GM19452 (cell line): ENCODE measurements around the gene VASP.

Experiments
- ATAC-seq: cut with Tn5 transposase; IDR thresholded peaks from one replicate; pipeline ENCODE4 v1.9.1; 2021; ENCODE audit not compliant: unreplicated experiment

Gene VASP

DNA sequence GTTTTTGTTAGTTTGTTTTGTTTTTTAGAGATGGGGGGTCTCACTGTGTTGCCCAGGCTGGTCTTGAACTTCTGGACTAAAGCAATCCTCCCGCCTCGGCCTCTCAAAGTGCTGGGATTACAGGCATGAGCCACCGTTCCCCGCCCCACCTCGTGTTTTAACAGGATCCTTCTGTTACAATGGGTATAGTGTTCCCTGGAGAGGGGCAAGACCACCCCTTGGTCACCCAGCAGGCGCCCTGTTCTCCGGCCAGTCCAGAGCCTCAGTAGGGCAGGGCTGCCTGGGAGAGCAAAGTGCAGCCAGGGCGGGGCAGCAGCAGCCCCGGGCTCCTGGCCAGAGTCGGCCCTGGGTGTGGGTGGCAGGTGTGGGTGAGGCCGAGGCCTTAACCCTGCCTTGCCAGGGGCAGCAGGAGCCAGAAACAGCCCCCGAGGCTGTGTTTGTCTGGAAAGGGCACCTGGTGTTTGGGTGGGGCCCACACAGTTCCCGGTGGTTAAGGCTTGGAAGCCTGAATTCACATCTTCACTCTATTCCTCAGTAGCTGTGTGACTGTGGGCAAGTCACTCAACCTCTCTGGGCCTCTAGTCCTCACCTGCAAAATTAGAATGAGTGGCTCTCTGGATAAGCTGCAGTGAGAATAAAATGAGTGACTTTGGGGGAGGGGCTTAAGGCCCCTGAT, 7.2 kb downstream of the VASP start:
- no peak for ATAC-seq

GRCh38 chr19:45515081-45515624, 7.9 kb downstream of the VASP start:
- ATAC-seq = no peak

DNA sequence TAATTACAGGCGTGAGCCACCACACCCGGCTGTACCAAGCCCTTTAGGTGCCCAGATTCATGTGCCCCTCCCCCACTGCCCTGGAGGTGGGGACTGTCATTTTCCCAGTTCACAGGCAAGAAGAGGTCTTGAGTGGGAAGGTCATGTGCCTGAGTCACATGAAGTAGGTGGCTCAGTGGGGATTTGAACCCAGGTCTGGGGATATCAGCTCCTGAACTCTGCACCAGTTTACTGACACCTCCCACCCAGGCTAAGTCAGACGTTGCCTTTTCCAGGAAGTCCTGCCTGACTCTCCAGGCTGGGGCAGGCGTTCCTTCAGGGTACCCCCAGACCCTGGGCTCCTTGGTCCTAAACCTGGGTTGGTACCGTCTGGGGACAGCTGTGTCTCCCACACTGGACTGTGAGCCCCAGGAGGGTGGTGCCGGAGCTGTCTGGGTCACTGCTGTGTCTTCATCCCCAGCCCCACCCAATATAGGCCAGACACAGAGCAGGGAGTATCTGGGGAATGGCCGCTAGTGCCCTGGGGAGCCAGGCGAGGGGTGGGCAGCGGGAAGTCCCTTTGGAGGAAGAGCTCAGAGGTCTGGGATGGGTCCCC, 8.6 kb downstream of the VASP start:
- ATAC-seq = no peak

DNA sequence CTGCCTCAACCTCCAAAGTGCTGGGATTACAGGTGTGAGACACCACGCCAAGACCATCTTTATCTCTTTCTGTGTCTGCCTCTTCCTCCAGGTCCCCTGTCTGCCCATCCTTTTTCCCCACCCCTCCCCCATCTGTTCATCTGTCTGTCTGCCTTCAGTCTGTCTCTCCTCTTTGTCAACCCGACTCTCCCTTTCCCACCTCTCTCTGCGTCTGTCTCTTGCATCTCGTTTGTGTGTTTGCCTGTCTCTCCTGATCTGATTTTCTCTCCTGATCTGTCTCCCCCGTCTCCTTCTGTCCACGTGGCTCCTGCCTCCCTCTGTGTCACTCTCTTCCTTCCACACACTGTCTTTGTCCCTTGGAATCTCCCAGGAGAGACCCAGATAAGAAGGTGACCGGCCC, 10.0 kb downstream of the VASP start:
- no peak for ATAC-seq

GRCh38 chr19:45517641-45518468, 10.6 kb downstream of the VASP start:
- ATAC-seq = no peak

GRCh38 chr19:45518469-45518826, 11.2 kb downstream of the VASP start:
- no peak for ATAC-seq

- no peak for ATAC-seq
These were observed 15.0 kb downstream of the VASP start for GRCh38 chr19:45522010-45522941.

- peak; percentile 80 for ATAC-seq
These were observed 16.5 kb downstream of the VASP start for GRCh38 chr19:45523642-45524256.

DNA sequence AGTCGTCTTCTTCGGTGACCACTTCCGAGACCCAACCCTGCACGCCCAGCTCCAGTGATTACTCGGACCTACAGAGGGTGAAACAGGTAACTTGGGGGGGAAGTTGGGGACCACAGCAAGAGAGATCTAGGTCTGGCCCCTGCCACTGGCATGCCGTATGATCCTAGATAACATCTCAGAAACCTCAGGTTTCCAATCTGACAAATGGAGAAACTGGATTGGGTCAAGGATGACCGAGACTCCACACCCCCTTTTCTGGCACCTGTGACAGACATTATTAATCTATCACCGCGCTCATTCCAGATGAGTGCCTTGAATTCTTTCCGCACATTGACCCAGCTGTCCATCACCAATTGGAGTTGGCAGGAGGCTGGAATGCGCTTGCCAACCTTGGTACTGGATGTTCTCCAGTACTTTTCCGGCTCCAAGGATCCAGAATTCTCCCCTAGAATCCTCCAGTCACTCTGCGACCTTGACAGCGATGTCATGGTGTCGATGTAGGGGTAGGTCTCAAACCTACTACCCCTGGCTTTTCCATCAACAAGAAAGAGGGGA, 17.4 kb downstream of the VASP start:
- no peak for ATAC-seq

DNA sequence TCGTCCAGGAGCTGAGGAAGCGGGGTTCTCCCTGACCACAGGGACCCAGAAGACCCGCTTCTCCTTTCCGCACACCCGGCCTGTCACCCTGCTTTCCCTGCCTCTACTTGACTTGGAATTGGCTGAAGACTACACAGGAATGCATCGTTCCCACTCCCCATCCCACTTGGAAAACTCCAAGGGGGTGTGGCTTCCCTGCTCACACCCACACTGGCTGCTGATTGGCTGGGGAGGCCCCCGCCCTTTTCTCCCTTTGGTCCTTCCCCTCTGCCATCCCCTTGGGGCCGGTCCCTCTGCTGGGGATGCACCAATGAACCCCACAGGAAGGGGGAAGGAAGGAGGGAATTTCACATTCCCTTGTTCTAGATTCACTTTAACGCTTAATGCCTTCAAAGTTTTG, 18.9 kb downstream of the VASP start:
- ATAC-seq = no peak

DNA sequence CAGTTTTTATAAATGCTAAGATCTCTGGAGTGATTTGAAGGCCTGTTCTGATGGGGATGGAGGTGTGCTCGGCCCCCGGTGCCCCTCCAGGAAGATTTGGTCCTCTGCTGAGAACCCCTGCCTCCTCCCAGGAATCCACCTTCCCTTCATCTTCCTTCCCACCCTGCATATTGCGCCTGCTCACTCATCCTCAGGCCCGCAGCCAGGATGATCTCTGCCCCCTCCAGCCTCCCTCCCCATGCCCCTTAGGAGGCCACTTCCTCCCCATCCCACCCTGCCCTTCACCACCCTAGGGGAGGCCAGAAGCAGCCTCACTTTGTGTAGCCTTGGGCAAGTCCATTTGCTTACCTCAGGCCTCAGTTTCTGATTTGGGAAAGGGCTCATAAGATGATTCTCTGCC, 19.7 kb downstream of the VASP start:
- no peak for ATAC-seq

DNA sequence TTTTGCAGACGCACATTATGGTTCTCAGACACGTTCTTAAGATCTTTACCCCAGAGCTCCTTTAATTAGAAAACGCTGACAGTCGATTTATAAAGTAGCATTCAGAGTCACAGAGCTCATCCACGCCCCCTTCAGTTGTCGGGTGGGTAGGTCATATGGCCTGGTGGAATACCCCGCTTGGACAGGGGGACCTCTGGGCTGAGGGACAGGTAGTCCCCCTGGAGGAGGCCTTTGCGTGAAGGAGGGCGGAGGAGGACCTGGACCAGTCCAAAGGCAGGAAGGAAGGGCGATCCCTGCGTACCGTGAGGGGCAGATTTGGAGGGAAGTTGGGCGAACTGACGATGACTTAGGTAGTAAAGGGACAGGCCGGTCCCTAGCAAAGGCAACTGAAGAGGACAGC, 20.5 kb downstream of the VASP start:
- ATAC-seq = no peak

GRCh38 chr19:45528149-45528743, 21.0 kb downstream of the VASP start:
- no peak for ATAC-seq

- ATAC-seq = no peak
These were observed 21.6 kb downstream of the VASP start for GRCh38 chr19:45528744-45529419.

DNA sequence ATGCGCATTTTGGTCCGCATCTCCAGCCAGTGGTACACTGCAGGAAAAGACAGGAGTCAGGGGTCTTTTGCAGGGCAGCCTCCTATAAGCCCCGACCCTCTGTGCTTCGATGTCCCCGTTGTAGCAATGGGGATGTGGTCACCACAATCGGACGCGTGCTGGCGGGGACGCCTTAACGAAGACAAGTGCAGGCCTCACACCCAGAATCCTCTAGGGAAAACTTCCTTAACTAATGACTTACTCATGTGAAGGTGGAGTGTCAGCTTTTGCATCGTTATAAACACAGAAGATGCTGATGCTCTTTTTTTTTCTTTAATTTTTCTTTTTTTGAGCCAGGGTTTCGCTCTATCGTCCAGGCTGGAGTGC, 22.1 kb downstream of the VASP start:
- no peak for ATAC-seq

- no peak for ATAC-seq
These were observed 24.1 kb downstream of the VASP start for GRCh38 chr19:45531349-45531748.

- ATAC-seq = no peak
These were observed 32.2 kb downstream of the VASP start for GRCh38 chr19:45539459-45539858.

DNA sequence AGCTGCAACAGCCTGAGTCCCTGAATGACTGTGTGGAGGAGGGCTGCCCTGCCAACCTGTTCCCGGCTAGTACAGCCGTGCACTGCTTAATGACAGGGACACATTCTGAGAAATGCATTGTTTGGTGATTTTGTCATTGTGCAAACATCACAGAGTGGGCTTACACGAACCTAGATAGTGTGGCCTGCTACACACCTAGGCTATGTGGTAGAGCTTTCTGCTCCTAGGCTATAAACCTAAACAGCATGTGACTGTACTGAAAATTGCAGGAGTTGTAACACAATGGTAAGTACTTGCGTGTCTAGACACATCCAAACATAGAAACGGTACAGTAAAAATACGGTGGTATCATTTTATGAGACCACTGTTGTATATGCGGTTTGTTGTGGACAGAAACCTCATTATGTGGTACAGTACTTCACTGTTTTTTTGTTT, 35.0 kb downstream of the VASP start:
- ATAC-seq = no peak

- ATAC-seq = no peak
These were observed 40.0 kb downstream of the VASP start for GRCh38 chr19:45547211-45547770.
